Left renal pelvis (tissue), 4 donors: ENCODE results near the gene BRD9. TPM values are rescaled to one million over a fixed set of nuclear protein-coding genes. Genes with fewer than 3 reads are reported as not detected.

Source experiments
- DNase-seq, 4 donors: peaks; one replicate each; pipeline ENCODE4 v3.0.0-alpha.2; 2013; ENCODE audit warnings: low read depth in 4 of 4, low spot score in 3 of 4
- polyA plus RNA-seq, 4 donors: library from polyadenylated mRNA; unstranded; fragments of 120-200 nt; gene quantifications; one replicate each; pipeline ENCODE4 v1.2.1, GENCODE V29; 2013; ENCODE audit not compliant: insufficient read length in 4 of 4

BRD9 gene
- polyA plus RNA-seq, 4 donors, result 33.6 to 45.3 (median 36.7) TPM

- no peak for DNase-seq
Measured at GRCh38 chr5:821504-821903, 71.1 kb downstream of the BRD9 start.

- DNase-seq, result no peak
Measured at GRCh38 chr5:820245-820644, 72.4 kb downstream of the BRD9 start.

- no peak for DNase-seq
Measured at GRCh38 chr5:819078-819477, 73.5 kb downstream of the BRD9 start.

GRCh38 chr5:816176-816575, 76.4 kb downstream of the BRD9 start:
- no peak for DNase-seq

GRCh38 chr5:815449-815848, 77.2 kb downstream of the BRD9 start:
- no peak for DNase-seq

Other genes starting within 250 kb of the BRD9 start
- gene TPPP, start 199.4 kb downstream of the BRD9 start, polyA plus RNA-seq, result 1 to 10 TPM in 3 of 4 donors, under 1 TPM in 1; 0.93 to 4.0 (median 3.6) TPM
- gene ZDHHC11B, start 108.1 kb downstream of the BRD9 start, polyA plus RNA-seq, result 1 to 10 TPM; 1.7 to 7.7 (median 4.0) TPM
- 10 to 100 TPM in 1 of 4 donors, 1 to 10 TPM in 3; 3.0 to 11.0 (median 6.2) TPM for gene ZDHHC11, start 41.8 kb downstream of the BRD9 start, polyA plus RNA-seq
- gene TRIP13, start 83 bp upstream of the BRD9 start, polyA plus RNA-seq, result 10 to 100 TPM; 10.8 to 15.5 (median 12.4) TPM
- gene NKD2, start 116.0 kb upstream of the BRD9 start, polyA plus RNA-seq, result 10 to 100 TPM in 3 of 4 donors, 1 to 10 TPM in 1; 7.8 to 25.3 (median 15.1) TPM
- gene SLC12A7, start 219.3 kb upstream of the BRD9 start, polyA plus RNA-seq, result 10 to 100 TPM; 24.1 to 41.4 (median 34.1) TPM